Measurements from ENCODE around the gene ZNF440. TPM values are rescaled to one million over a fixed set of nuclear protein-coding genes. Genes with fewer than 3 reads are reported as not detected.
"Not testable (repeated sequence)": the region's sequence is repeated elsewhere in the genome, so short reads cannot be mapped to it uniquely, and the experiment has no call there.

The ZNF440 gene
- total RNA-seq, 1 donor: 9.1 TPM

GRCh38 chr19:11848594-11849469 is 34.8 kb downstream of the ZNF440 start, which contains the start of gene ZNF439:
TSS of gene ZNF439 (plus strand) at chr19:11848726. CDS start at chr19:11848868, 142 bp downstream.
- Histone ChIP-seq H3K27me3 (ENCODE audit: insufficient read depth, low read length) (no peaks in the 10 kb centered on the region), H3K9me3 (ENCODE audit: low read depth, low read length) (no peaks in the 10 kb centered on the region), H3K4me3 (ENCODE audit: low read length) (peak within 1 kb of the TSS; percentile 55), H3K4me1 (ENCODE audit: insufficient read depth, low read length) (peaks cover 23% of the 10 kb centered on the region)

GRCh38 chr19:11850289-11850688 is 36.2 kb downstream of the ZNF440 start:
- H3K9me3 ChIP-seq (ENCODE audit: low read depth, low read length); H3K4me3 ChIP-seq (ENCODE audit: low read length); H3K27me3 ChIP-seq (ENCODE audit: insufficient read depth, low read length): not testable (repeated sequence)
- H3K4me1 ChIP-seq (ENCODE audit: insufficient read depth, low read length): peaks cover 23% of the 10 kb centered on the region

- Histone ChIP-seq H3K9me3 (ENCODE audit: low read depth, low read length) (peaks cover 7% of the 10 kb centered on the region), H3K27me3 (ENCODE audit: insufficient read depth, low read length) (no peaks in the 10 kb centered on the region), H3K4me3 (ENCODE audit: low read length) (no peak overlapping the region), H3K4me1 (ENCODE audit: insufficient read depth, low read length) (peaks cover 18% of the 10 kb centered on the region)
Observed at GRCh38 chr19:11853358-11853757, 39.3 kb downstream of the ZNF440 start.

GRCh38 chr19:11856596-11857250 is 42.6 kb downstream of the ZNF440 start:
- no peak overlapping the region for H3K4me3 ChIP-seq (ENCODE audit: low read length)
- peaks cover 25% of the 10 kb centered on the region for H3K9me3 ChIP-seq (ENCODE audit: low read depth, low read length)
- H3K4me1 ChIP-seq (ENCODE audit: insufficient read depth, low read length): no peaks in the 10 kb centered on the region
- no peaks in the 10 kb centered on the region for H3K27me3 ChIP-seq (ENCODE audit: insufficient read depth, low read length)

- no peaks in the 10 kb centered on the region for H3K27me3 ChIP-seq (ENCODE audit: insufficient read depth, low read length)
- H3K4me3 ChIP-seq (ENCODE audit: low read length): no peak overlapping the region
- H3K4me1 ChIP-seq (ENCODE audit: insufficient read depth, low read length): no peaks in the 10 kb centered on the region
- peaks cover 50% of the 10 kb centered on the region for H3K9me3 ChIP-seq (ENCODE audit: low read depth, low read length)
Observed at GRCh38 chr19:11860721-11861120, 46.6 kb downstream of the ZNF440 start.

- H3K4me3 ChIP-seq (ENCODE audit: low read length): no peak overlapping the region
- H3K27me3 ChIP-seq (ENCODE audit: insufficient read depth, low read length): no peaks in the 10 kb centered on the region
- H3K9me3 ChIP-seq (ENCODE audit: low read depth, low read length): peaks cover 54% of the 10 kb centered on the region
- no peaks in the 10 kb centered on the region for H3K4me1 ChIP-seq (ENCODE audit: insufficient read depth, low read length)
Observed at GRCh38 chr19:11861301-11861700, 47.2 kb downstream of the ZNF440 start.

GRCh38 chr19:11867766-11868165 is 53.7 kb downstream of the ZNF440 start:
- not testable (repeated sequence) for H3K4me1 ChIP-seq (ENCODE audit: insufficient read depth, low read length); H3K27me3 ChIP-seq (ENCODE audit: insufficient read depth, low read length); H3K4me3 ChIP-seq (ENCODE audit: low read length)
- H3K9me3 ChIP-seq (ENCODE audit: low read depth, low read length): peaks cover 66% of the 10 kb centered on the region

- Histone ChIP-seq H3K9me3 (ENCODE audit: low read depth, low read length) (peaks cover 66% of the 10 kb centered on the region), H3K27me3 (ENCODE audit: insufficient read depth, low read length) (no peaks in the 10 kb centered on the region), H3K4me3 (ENCODE audit: low read length) (no peak overlapping the region), H3K4me1 (ENCODE audit: insufficient read depth, low read length) (no peaks in the 10 kb centered on the region)
Observed at GRCh38 chr19:11868188-11868587, 54.1 kb downstream of the ZNF440 start.

- Histone ChIP-seq H3K4me3 (ENCODE audit: low read length) (no peak overlapping the region), H3K4me1 (ENCODE audit: insufficient read depth, low read length) (no peaks in the 10 kb centered on the region), H3K9me3 (ENCODE audit: low read depth, low read length) (peaks cover 33% of the 10 kb centered on the region), H3K27me3 (ENCODE audit: insufficient read depth, low read length) (no peaks in the 10 kb centered on the region)
Observed at GRCh38 chr19:11872624-11873023, 58.6 kb downstream of the ZNF440 start.

- no peaks in the 10 kb centered on the region for H3K27me3 ChIP-seq (ENCODE audit: insufficient read depth, low read length)
- H3K4me1 ChIP-seq (ENCODE audit: insufficient read depth, low read length): no peaks in the 10 kb centered on the region
- H3K4me3 ChIP-seq (ENCODE audit: low read length): no peak overlapping the region
- H3K9me3 ChIP-seq (ENCODE audit: low read depth, low read length): peaks cover 21% of the 10 kb centered on the region
Observed at GRCh38 chr19:11873762-11874161, 59.7 kb downstream of the ZNF440 start.

- not testable (repeated sequence) for H3K9me3 ChIP-seq (ENCODE audit: low read depth, low read length); H3K4me3 ChIP-seq (ENCODE audit: low read length); H3K4me1 ChIP-seq (ENCODE audit: insufficient read depth, low read length); H3K27me3 ChIP-seq (ENCODE audit: insufficient read depth, low read length)
Observed at GRCh38 chr19:11879687-11880266, 65.7 kb downstream of the ZNF440 start.

GRCh38 chr19:11880598-11880997 is 66.5 kb downstream of the ZNF440 start:
- no peaks in the 10 kb centered on the region for H3K9me3 ChIP-seq (ENCODE audit: low read depth, low read length)
- H3K4me3 ChIP-seq (ENCODE audit: low read length): no peak overlapping the region
- H3K27me3 ChIP-seq (ENCODE audit: insufficient read depth, low read length): no peaks in the 10 kb centered on the region
- H3K4me1 ChIP-seq (ENCODE audit: insufficient read depth, low read length): no peaks in the 10 kb centered on the region

- H3K27me3 ChIP-seq (ENCODE audit: insufficient read depth, low read length): no peaks in the 10 kb centered on the region
- no peaks in the 10 kb centered on the region for H3K4me1 ChIP-seq (ENCODE audit: insufficient read depth, low read length)
- no peaks in the 10 kb centered on the region for H3K9me3 ChIP-seq (ENCODE audit: low read depth, low read length)
- no peak overlapping the region for H3K4me3 ChIP-seq (ENCODE audit: low read length)
Observed at GRCh38 chr19:11881151-11881800, 67.2 kb downstream of the ZNF440 start.

- H3K4me1 ChIP-seq (ENCODE audit: insufficient read depth, low read length): peaks cover 6% of the 10 kb centered on the region
- no peak overlapping the region for H3K4me3 ChIP-seq (ENCODE audit: low read length)
- H3K27me3 ChIP-seq (ENCODE audit: insufficient read depth, low read length): no peaks in the 10 kb centered on the region
- H3K9me3 ChIP-seq (ENCODE audit: low read depth, low read length): no peaks in the 10 kb centered on the region
Observed at GRCh38 chr19:11882606-11883005, 68.5 kb downstream of the ZNF440 start.
